K562 (cell line): ENCODE results near the gene MARCO. TPM values are rescaled to one million over a fixed set of nuclear protein-coding genes. Genes with fewer than 3 reads are reported as not detected.

ENCODE experiments used
- ATAC-seq: fragments of 200-7000 bp; cut with Tn5 transposase; 3 replicates; pipeline ENCODE4 v1.9.1; 2020; ENCODE audit warnings: moderate library complexity
- BruUV-seq: library from RNA; stranded (reverse); fragments of 400-500 nt; replicated peaks from 2 replicates; lab custom pipeline; 2021; lab: Mats Ljungman, UMichigan
- CTCF ChIA-PET: fragments of 300-600 bp; formaldehyde crosslinking; extraction: SDS; loops from one replicate; lab custom pipeline; 2021; ENCODE audit warnings: low intra/inter-chr PET ratio; lab: Yijun Ruan, JAX
- POLR2A ChIA-PET: fragments of 300-600, 350-650 bp; sonication (Branson Sonifier 250); formaldehyde crosslinking; extraction: SDS; loops from one replicate; lab custom pipeline; 2021; ENCODE audit warnings: antibody characterized with exemption, inconsistent platforms; lab: Yijun Ruan, JAX
- DNase-seq, 4 experiments: peaks; one replicate each; pipeline versions ENCODE4 v3.0.0 to v3.0.0-alpha.2; 2011 to 2018; ENCODE audit warnings: low spot score in 3 of 4, mixed read lengths in 3 of 4; ENCODE audit errors: extremely low read depth in 1 of 4
- FAIRE-seq: peaks from 2 replicates; lab custom pipeline; 2011; peaks lifted over from hg19 to GRCh38; lab: Jason Lieb, UNC
- H2AFZ ChIP-seq: 2 replicates; pipeline ENCODE4 v1.6.0; 2011; ENCODE audit warnings: low read depth, low read length, control low read depth, inconsistent platforms
- H3K27ac ChIP-seq: fragments of 200-600 bp; 3 replicates; pipeline ENCODE4 v1.8.0; 2011; ENCODE audit warnings: low read depth, mild to moderate bottlenecking, control low read depth, inconsistent platforms, low read length, moderate library complexity, mixed read lengths; ENCODE audit errors: extremely low read depth
- H3K27me3 ChIP-seq, 2 experiments: fragments of 300-600 bp in 1 of 2; 2 replicates in 1 of 2; 3 replicates in 1 of 2; pipeline versions ENCODE4 v1.6.0 to v1.8.0; 2011; ENCODE audit warnings: inconsistent platforms in 2 of 2, low read length in 2 of 2, mild to moderate bottlenecking in 1 of 2, mixed read lengths in 1 of 2, moderate library complexity in 1 of 2; ENCODE audit not compliant: control insufficient read depth in 2 of 2, insufficient read depth in 2 of 2
- H3K36me3 ChIP-seq: fragments of 300-600 bp; 3 replicates; pipeline ENCODE4 v1.8.0; 2011; ENCODE audit warnings: mild to moderate bottlenecking, low read length, inconsistent platforms; ENCODE audit not compliant: control insufficient read depth, insufficient read depth
- H3K4me1 ChIP-seq, 2 experiments: fragments of 200-600 bp in 1 of 2; replicated peaks in 1 of 2; 2 replicates in 1 of 2; 3 replicates in 1 of 2; pipeline versions ENCODE4 v1.5.1 to v1.8.0; 2011; ENCODE audit warnings: inconsistent platforms in 2 of 2, low read length in 2 of 2, mild to moderate bottlenecking in 1 of 2, mixed read lengths in 1 of 2, moderate library complexity in 1 of 2; ENCODE audit not compliant: control insufficient read depth in 2 of 2, insufficient read depth in 2 of 2
- H3K4me2 ChIP-seq: 2 replicates; pipeline ENCODE4 v1.6.1; 2011; ENCODE audit warnings: low read length, control low read depth, inconsistent platforms, mixed read lengths; ENCODE audit not compliant: insufficient read depth
- H3K4me3 ChIP-seq: fragments of 200-600 bp; sonication (generic), shearing (Covaris generic); 2 replicates; pipeline ENCODE4 v1.5.1; 2016; ENCODE audit warnings: control low read depth, inconsistent platforms
- H3K79me2 ChIP-seq: fragments of 200-600 bp; 3 replicates; pipeline ENCODE4 v1.8.0; 2011; ENCODE audit warnings: low read length, inconsistent platforms; ENCODE audit not compliant: control insufficient read depth, insufficient read depth
- H3K9ac ChIP-seq, 2 experiments: 2 replicates each; pipeline versions ENCODE4 v1.6.0 to v1.6.1; 2011; ENCODE audit warnings: low read depth in 2 of 2, low read length in 2 of 2, control low read depth in 1 of 2, inconsistent platforms in 1 of 2, mild to moderate bottlenecking in 1 of 2, mixed read lengths in 1 of 2; ENCODE audit not compliant: insufficient read depth in 1 of 2
- H3K9me1 ChIP-seq: one replicate; pipeline ENCODE4 v1.6.0; 2011; ENCODE audit warnings: inconsistent platforms, mild to moderate bottlenecking, low read length, moderate library complexity; ENCODE audit not compliant: control insufficient read depth, insufficient read depth
- H3K9me3 ChIP-seq: replicated peaks from 2 replicates; pipeline ENCODE4 v1.5.1; 2011; ENCODE audit warnings: low read depth, low read length, inconsistent platforms; ENCODE audit not compliant: control insufficient read depth, insufficient read depth
- H4K20me1 ChIP-seq: replicated peaks from 2 replicates; pipeline ENCODE4 v1.6.1; 2011; ENCODE audit warnings: low read length, inconsistent platforms, mixed read lengths; ENCODE audit not compliant: control insufficient read depth, insufficient read depth
- ARNT ChIP-seq, 2 experiments: fragments of 450-650 bp; IDR thresholded peaks; 2 replicates each; pipeline ENCODE4 v1.6.1; 2016; ENCODE audit warnings: mild to moderate bottlenecking in 1 of 2
- BRD4 ChIP-seq: fragments of 200-600 bp; sonication (generic); IDR thresholded peaks from 2 replicates; pipeline ENCODE4 v1.6.1; 2017; ENCODE audit warnings: inconsistent platforms
- CREB1 ChIP-seq, 2 experiments: sonication (generic) in 1 of 2; formaldehyde crosslinking in 1 of 2; IDR thresholded peaks; 2 replicates each; pipeline versions ENCODE4 v1.6.1 to v1.8.0; 2012 to 2022; ENCODE audit warnings: inconsistent platforms in 1 of 2, mild to moderate bottlenecking in 1 of 2, missing genetic modification reagents in 1 of 2, moderate library complexity in 1 of 2
- EZH2 ChIP-seq: IDR thresholded peaks from 2 replicates; pipeline ENCODE4 v1.6.1; 2012; ENCODE audit warnings: low read depth, mild to moderate bottlenecking, inconsistent platforms, low read length, borderline replicate concordance
- SAFB ChIP-seq: fragments of 200-400 bp; formaldehyde crosslinking; IDR thresholded peaks from 2 replicates; pipeline ENCODE4 v1.6.1; 2017; ENCODE audit warnings: low read depth, low read length, borderline replicate concordance
- SMAD3 ChIP-seq: fragments of 450-650 bp; formaldehyde crosslinking; conservative IDR thresholded peaks from 2 replicates; pipeline ENCODE4 v1.4.0; 2020; ENCODE audit warnings: mild to moderate bottlenecking
- SNAPC5 ChIP-seq: fragments of 250-450 bp; sonication (Bioruptor Pico); IDR thresholded peaks from 2 replicates; pipeline ENCODE4 v1.8.0; 2021; ENCODE audit warnings: moderate library complexity, mild to moderate bottlenecking, inconsistent platforms
- TCF15 ChIP-seq: fragments of 250-450 bp; sonication (Bioruptor Pico); IDR thresholded peaks from 2 replicates; pipeline ENCODE4 v1.8.0; 2022; ENCODE audit warnings: moderate library complexity, mild to moderate bottlenecking, inconsistent platforms
- WGBS: fragments of 100-300 bp; shearing (Covaris generic); methylation state at CpG from one replicate; pipeline ENCODE4 v1.1.6; 2016; ENCODE audit warnings: low coverage, mixed read lengths; ENCODE audit not compliant: insufficient coverage; ENCODE audit errors: missing lambda C conversion rate; 5-methylcytosine and 5-hydroxymethylcytosine counted together
- in situ Hi-C: fragments of 300-500 bp; cut with MboI; formaldehyde crosslinking; loops from 4 replicates; pipeline ENCODE4 v1.15.0; 2018; ENCODE audit warnings: inconsistent platforms, mixed read lengths
- intact Hi-C: fragments of 100-400 bp; cut with micrococcal nuclease; formaldehyde crosslinking; loops from 2 replicates; pipeline ENCODE4 v1.14.2; 2022
- polyA plus RNA-seq, 8 experiments: library from polyadenylated mRNA; depleted of rRNA in 4 of 8; stranded (reverse) in 5 of 8; unstranded in 3 of 8; fragments of >200 nt; fragmentation: Nextera tagmentation in 2 of 8; fragmentation: Illumina TruSeq in 1 of 8; extraction: Ambion mirVana in 2 of 8; extraction: Trizol in 1 of 8; gene quantifications; 2 replicates each; pipeline versions ENCODE4 v1.2.1 to v1.2.3, GENCODE V29; 2011 to 2014; ENCODE audit warnings: inconsistent platforms in 1 of 8, missing spikeins in 1 of 8
- total RNA-seq, 7 experiments: library from RNA; depleted of rRNA in 6 of 7; stranded (reverse); fragments of >200 nt in 6 of 7; fragmentation: Illumina TruSeq in 2 of 7; extraction: Trizol in 2 of 7; gene quantifications; 2 replicates each; pipeline versions ENCODE4 v1.2.1 to v1.2.3, GENCODE V29; 2011 to 2021; ENCODE audit warnings: low replicate concordance in 1 of 7

MARCO gene
- total and polyA plus RNA-seq, 9 of the 15 experiments (the other 6 are each of a cell fraction or from before 2014, with no cell fraction given), result 0.31 TPM; not detected in 8

GRCh38 chr2:118905206-118905605, 36.8 kb upstream of the MARCO start:
- intact Hi-C loops, result no loop called here
- Histone ChIP-seq H3K27me3 (peaks cover 5 to 12% of the 10 kb centered on the region in 2 experiments; a peak in 3 of 5 replicates), H3K79me2 (no peaks in the 10 kb centered on the region), H3K9ac (no peak overlapping the region), H2AFZ (no peak overlapping the region), H3K9me1 (no peaks in the 10 kb centered on the region), H3K9me3 (no peaks in the 10 kb centered on the region), H4K20me1 (no peaks in the 10 kb centered on the region), H3K36me3 (no peaks in the 10 kb centered on the region), H3K4me1 (no peaks in the 10 kb centered on the region), H3K4me2 (no peak overlapping the region), H3K27ac (no peak overlapping the region), H3K4me3 (no peak overlapping the region)
- FAIRE-seq (no peak), ATAC-seq (no peak)
- in situ Hi-C loops, result no loop called here
- 2% methylated on average over 3 of the region's 3 CpGs for WGBS
- BruUV-seq, result no TSS peak
- POLR2A ChIA-PET, result no interaction called here
- TF ChIP-seq SAFB, result no peak
- TF ChIP-seq, all 486 proteins: peak for 0
- DNase-seq, result no peak
- CTCF ChIA-PET, result no interaction called here

- Histone ChIP-seq H3K27ac (no peak overlapping the region), H4K20me1 (no peaks in the 10 kb centered on the region), H2AFZ (no peak overlapping the region), H3K9me3 (no peaks in the 10 kb centered on the region), H3K9me1 (no peaks in the 10 kb centered on the region), H3K36me3 (no peaks in the 10 kb centered on the region), H3K27me3 (peaks cover 5 to 12% of the 10 kb centered on the region in 2 experiments; a peak in 3 of 5 replicates), H3K9ac (no peak overlapping the region), H3K79me2 (no peaks in the 10 kb centered on the region), H3K4me3 (no peak overlapping the region), H3K4me1 (no peaks in the 10 kb centered on the region), H3K4me2 (no peak overlapping the region)
- FAIRE-seq, result no peak
- WGBS, result 2% methylated on average over 4 of the region's 4 CpGs
- CTCF ChIA-PET, result no interaction called here
- no peak for DNase-seq
- in situ Hi-C loops (no loop called here), intact Hi-C loops (no loop called here)
- ATAC-seq, result no peak
- TF ChIP-seq BRD4 (no peak), EZH2 (no peak), ARNT (IDR thresholded peaks at IDR 0.05) (no peak), SMAD3 (CRISPR knock-in tag) (no peak), SNAPC5 (no peak), CREB1 (IDR thresholded peaks at IDR 0.05) (no peak), CREB1 (CRISPR knock-in tag; IDR thresholded peaks at IDR 0.05) (no peak), TCF15 (CRISPR knock-in tag) (no peak)
- POLR2A ChIA-PET, result no interaction called here
- no TSS peak for BruUV-seq
These were observed 35.8 kb upstream of the MARCO start for GRCh38 chr2:118906186-118906585.
